HepG2 (cell line): ENCODE measurements around the gene CISH. TPM values are rescaled to one million over a fixed set of nuclear protein-coding genes. Genes with fewer than 3 reads are reported as not detected.

Source experiments
- ATAC-seq: fragments of 200-7000 bp; cut with Tn5 transposase; 3 replicates; pipeline ENCODE4 v1.9.1; 2020; ENCODE audit warnings: mild to moderate bottlenecking, moderate library complexity
- BruUV-seq: library from RNA; stranded (reverse); fragments of 400-500 nt; replicated peaks from 2 replicates; lab custom pipeline; 2021; lab: Mats Ljungman, UMichigan
- CTCF ChIA-PET: fragments of 300-600 bp; formaldehyde crosslinking; extraction: SDS; loops from one replicate; lab custom pipeline; 2021; ENCODE audit warnings: low total read pairs, inconsistent platforms, low intra/inter-chr PET ratio; lab: Yijun Ruan, JAX
- POLR2A ChIA-PET: fragments of 350-600 bp; sonication (Branson Sonifier 250); formaldehyde crosslinking; loops from one replicate; lab custom pipeline; 2020; ENCODE audit warnings: antibody characterized with exemption, inconsistent platforms; lab: Yijun Ruan, JAX
- DNase-seq: peaks from one replicate; pipeline ENCODE4 v3.0.0-alpha.2; 2015; ENCODE audit warnings: low spot score
- FAIRE-seq: peaks from 3 replicates; lab custom pipeline; 2011; peaks lifted over from hg19 to GRCh38; lab: Jason Lieb, UNC
- H2AFZ ChIP-seq: one replicate; pipeline ENCODE4 v1.6.1; 2011; ENCODE audit warnings: low read length, inconsistent platforms
- H3K27ac ChIP-seq: fragments of 300-600 bp; 3 replicates; pipeline ENCODE4 v1.8.0; 2011; ENCODE audit warnings: mixed run types, mild to moderate bottlenecking, mixed read lengths, low read length, inconsistent platforms; ENCODE audit not compliant: insufficient read depth; ENCODE audit errors: extremely low read length
- H3K27me3 ChIP-seq, 2 experiments: fragments of 200-600 bp in 1 of 2; 2 replicates in 1 of 2; 3 replicates in 1 of 2; pipeline versions ENCODE4 v1.6.0 to v1.8.0; 2011; ENCODE audit warnings: low read length in 2 of 2, mild to moderate bottlenecking in 2 of 2, moderate library complexity in 2 of 2, inconsistent platforms in 1 of 2; ENCODE audit not compliant: insufficient read depth in 2 of 2, control insufficient read depth in 1 of 2
- H3K36me3 ChIP-seq, 2 experiments: fragments of 200-600 bp in 1 of 2; replicated peaks in 1 of 2; 2 replicates in 1 of 2; 3 replicates in 1 of 2; pipeline versions ENCODE4 v1.5.1 to v1.8.0; 2011; ENCODE audit warnings: low read length in 2 of 2, inconsistent platforms in 1 of 2; ENCODE audit not compliant: insufficient read depth in 2 of 2, control insufficient read depth in 1 of 2
- H3K4me1 ChIP-seq: 2 replicates; pipeline ENCODE4 v1.5.1; 2012; ENCODE audit warnings: low read length, inconsistent platforms; ENCODE audit not compliant: insufficient read depth
- H3K4me2 ChIP-seq: 2 replicates; pipeline ENCODE4 v1.6.0; 2011; ENCODE audit warnings: low read depth, low read length, inconsistent platforms
- H3K4me3 ChIP-seq, 3 experiments: fragments of 200-600 bp in 1 of 3; sonication (generic), shearing (Covaris generic) in 1 of 3; replicated peaks in 1 of 3; 2 replicates each; pipeline ENCODE4 v1.5.1; 2011 to 2016; ENCODE audit warnings: low read length in 3 of 3, inconsistent platforms in 2 of 3, low read depth in 2 of 3, mild to moderate bottlenecking in 2 of 3, control low read depth in 1 of 3, mixed read lengths in 1 of 3; ENCODE audit not compliant: insufficient read depth in 1 of 3
- H3K79me2 ChIP-seq: one replicate; pipeline ENCODE4 v1.6.1; 2011; ENCODE audit warnings: low read length, inconsistent platforms; ENCODE audit not compliant: insufficient read depth
- H3K9ac ChIP-seq: 2 replicates; pipeline ENCODE4 v1.6.0; 2011; ENCODE audit warnings: mild to moderate bottlenecking, low read depth, low read length, inconsistent platforms; ENCODE audit not compliant: insufficient read depth
- H3K9me3 ChIP-seq: 2 replicates; pipeline ENCODE4 v1.5.1; 2012; ENCODE audit warnings: mild to moderate bottlenecking, low read length
- H4K20me1 ChIP-seq: 2 replicates; pipeline ENCODE4 v1.6.0; 2011; ENCODE audit warnings: inconsistent platforms, mild to moderate bottlenecking, low read length, moderate library complexity; ENCODE audit not compliant: insufficient read depth
- BHLHE40 ChIP-seq: IDR thresholded peaks from 2 replicates; pipeline ENCODE4 v1.6.1; 2011; ENCODE audit warnings: low read length, improper control_type of control experiment
- HNF4G ChIP-seq, 2 experiments: sonication (generic) in 1 of 2; formaldehyde crosslinking in 1 of 2; IDR thresholded peaks; 2 replicates each; pipeline versions ENCODE4 v1.4.0 to v1.6.1; 2011 to 2020; ENCODE audit warnings: borderline replicate concordance in 2 of 2, low read depth in 2 of 2, mild to moderate bottlenecking in 2 of 2, low read length in 1 of 2, missing genetic modification reagents in 1 of 2, moderate library complexity in 1 of 2
- ISL2 ChIP-seq: sonication (generic); formaldehyde crosslinking; IDR thresholded peaks from 2 replicates; pipeline ENCODE4 v1.5.0; 2020; ENCODE audit warnings: missing genetic modification reagents
- MXD1 ChIP-seq: sonication (generic); formaldehyde crosslinking; IDR thresholded peaks from 2 replicates; pipeline ENCODE4 v1.4.0; 2020; ENCODE audit warnings: mild to moderate bottlenecking, missing genetic modification reagents
- RAD21 ChIP-seq: fragments of 450-650 bp; formaldehyde crosslinking; IDR thresholded peaks from 2 replicates; pipeline ENCODE4 v1.5.0; 2020; ENCODE audit warnings: mild to moderate bottlenecking
- RFX1 ChIP-seq: fragments of 450-650 bp; IDR thresholded peaks from 2 replicates; pipeline ENCODE4 v1.6.1; 2017
- SMAD3 ChIP-seq: sonication (generic); formaldehyde crosslinking; IDR thresholded peaks from 2 replicates; pipeline ENCODE4 v1.4.0; 2020; ENCODE audit warnings: missing genetic modification reagents
- TFAP4 ChIP-seq: sonication (generic); IDR thresholded peaks from 2 replicates; pipeline ENCODE4 v1.6.1; 2016; ENCODE audit warnings: low read depth, borderline replicate concordance
- ZFP41 ChIP-seq: sonication (generic); formaldehyde crosslinking; IDR thresholded peaks from 2 replicates; pipeline ENCODE4 v1.4.0; 2020; ENCODE audit warnings: mild to moderate bottlenecking, missing genetic modification reagents, borderline replicate concordance
- ZNF205 ChIP-seq: IDR thresholded peaks from 2 replicates; pipeline ENCODE4 v1.6.1; 2018; ENCODE audit warnings: missing biosample characterization, missing genetic modification reagents
- ZNF343 ChIP-seq: sonication (generic); formaldehyde crosslinking; IDR thresholded peaks from 2 replicates; pipeline ENCODE4 v1.4.0; 2020; ENCODE audit warnings: mild to moderate bottlenecking, missing genetic modification reagents
- ZNF564 ChIP-seq: sonication (generic); formaldehyde crosslinking; IDR thresholded peaks from 2 replicates; pipeline ENCODE4 v1.8.1; 2023; ENCODE audit warnings: mild to moderate bottlenecking, missing genetic modification reagents
- ZNF570 ChIP-seq: sonication (generic); formaldehyde crosslinking; IDR thresholded peaks from 2 replicates; pipeline ENCODE4 v1.4.0; 2020; ENCODE audit warnings: mild to moderate bottlenecking, missing genetic modification reagents, borderline replicate concordance
- ZNF691 ChIP-seq: sonication (generic); formaldehyde crosslinking; IDR thresholded peaks from 2 replicates; pipeline ENCODE4 v1.4.0; 2020; ENCODE audit warnings: missing genetic modification reagents, low read depth, mild to moderate bottlenecking, borderline replicate concordance
- ZNF782 ChIP-seq: sonication (generic); formaldehyde crosslinking; IDR thresholded peaks from 2 replicates; pipeline ENCODE4 v1.4.0; 2020; ENCODE audit warnings: missing genetic modification reagents, mild to moderate bottlenecking, borderline replicate concordance
- ZSCAN22 ChIP-seq: sonication (generic); formaldehyde crosslinking; IDR thresholded peaks from 2 replicates; pipeline ENCODE4 v1.4.0; 2020; ENCODE audit warnings: mild to moderate bottlenecking, missing genetic modification reagents
- WGBS: methylation state at CpG from one replicate; pipeline ENCODE4 v1.1.6; 2017; ENCODE audit warnings: low lambda C conversion rate; 5-methylcytosine and 5-hydroxymethylcytosine counted together
- in situ Hi-C: cut with HindIII; loops from 2 replicates; pipeline ENCODE4 v1.10.0; 2017; ENCODE audit warnings: low pct_unique_long_range_greater_than_20kb; ENCODE audit not compliant: extremely low pct_ligation_motif_present
- intact Hi-C: fragments of 100-400 bp; cut with micrococcal nuclease; formaldehyde crosslinking; loops from one replicate; pipeline ENCODE4 v1.10.0; 2022; ENCODE audit not compliant: unreplicated experiment
- polyA plus RNA-seq, 8 experiments: library from polyadenylated mRNA; depleted of rRNA in 3 of 8; stranded (reverse) in 7 of 8; unstranded in 1 of 8; fragments of >200 nt; fragmentation: Illumina TruSeq in 4 of 8; extraction: Trizol in 4 of 8; gene quantifications; 2 replicates each; pipeline versions ENCODE4 v1.2.1 to v1.2.3, GENCODE V29; 2011 to 2016; ENCODE audit warnings: low read depth in 4 of 8, missing spikeins in 1 of 8, mixed read lengths in 1 of 8; ENCODE audit not compliant: insufficient read depth in 1 of 8
- total RNA-seq, 5 experiments: library from RNA; depleted of rRNA; stranded (reverse); fragments of >200 nt; fragmentation: Illumina TruSeq; extraction: Trizol; gene quantifications; 2 replicates each; pipeline ENCODE4 v1.2.3, GENCODE V29; 2016; ENCODE audit warnings: low read depth in 1 of 5
- TF ChIP-seq, protein P1 (sequence below): IDR thresholded peaks from 2 replicates; pipeline ENCODE4 v1.6.1; 2016; ENCODE audit warnings: mild to moderate bottlenecking, missing biosample characterization, missing genetic modification reagents
- TF ChIP-seq, protein P2 (sequence below): sonication (generic); formaldehyde crosslinking; IDR thresholded peaks from 2 replicates; pipeline ENCODE4 v1.4.0; 2020; ENCODE audit warnings: missing genetic modification reagents

Gene CISH
- total and polyA plus RNA-seq, 2 of the 13 experiments (the other 11 are each of a cell fraction or from before 2014, with no cell fraction given) = 0.91 to 1.5 TPM

- no TSS peak for BruUV-seq
- intact Hi-C loops = loop anchor here (10.0 kb wide), 1 partner anchor 355 kb away; no protein-coding TSS in a partner anchor
- peaks cover 0 to 5% of the 10 kb centered on the region in 2 experiments; a peak in 1 of 5 replicates for H3K36me3 ChIP-seq
- no peak overlapping the region for H3K9ac ChIP-seq
- DNase-seq (no peak), ATAC-seq (no peak), FAIRE-seq (no peak)
- H3K4me2 ChIP-seq = no peak overlapping the region
- TF ChIP-seq ZNF564 (CRISPR knock-in tag) = no peak
- no peak for TF ChIP-seq ISL2
- TF ChIP-seq ZNF691 = no peak
- TF ChIP-seq HNF4G (IDR thresholded peaks at IDR 0.05; ENCODE audit: borderline replicate concordance, low read depth, low read length) = no peak
- no peak for TF ChIP-seq HNF4G (CRISPR knock-in tag; IDR thresholded peaks at IDR 0.05; ENCODE audit: borderline replicate concordance, low read depth)
- no peak for TF ChIP-seq SMAD3
- no peak for TF ChIP-seq TFAP4
- TF ChIP-seq MXD1 (CRISPR knock-in tag) = no peak
- TF ChIP-seq ZNF782 = no peak
- TF ChIP-seq ZSCAN22 (CRISPR knock-in tag) = no peak
- TF ChIP-seq ZNF205 = no peak
- no peak for TF ChIP-seq ZNF570 (CRISPR knock-in tag)
- TF ChIP-seq ZNF343 = no peak
- no peak for TF ChIP-seq BHLHE40
- TF ChIP-seq ZFP41 = no peak
- TF ChIP-seq RFX1 = no peak
- TF ChIP-seq, protein P1, sequence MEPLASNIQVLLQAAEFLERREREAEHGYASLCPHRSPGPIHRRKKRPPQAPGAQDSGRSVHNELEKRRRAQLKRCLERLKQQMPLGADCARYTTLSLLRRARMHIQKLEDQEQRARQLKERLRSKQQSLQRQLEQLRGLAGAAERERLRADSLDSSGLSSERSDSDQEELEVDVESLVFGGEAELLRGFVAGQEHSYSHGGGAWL (CRISPR knock-in tag) = no peak
- TF ChIP-seq RAD21 (CRISPR knock-in tag) = no peak
- TF ChIP-seq, protein P2, sequence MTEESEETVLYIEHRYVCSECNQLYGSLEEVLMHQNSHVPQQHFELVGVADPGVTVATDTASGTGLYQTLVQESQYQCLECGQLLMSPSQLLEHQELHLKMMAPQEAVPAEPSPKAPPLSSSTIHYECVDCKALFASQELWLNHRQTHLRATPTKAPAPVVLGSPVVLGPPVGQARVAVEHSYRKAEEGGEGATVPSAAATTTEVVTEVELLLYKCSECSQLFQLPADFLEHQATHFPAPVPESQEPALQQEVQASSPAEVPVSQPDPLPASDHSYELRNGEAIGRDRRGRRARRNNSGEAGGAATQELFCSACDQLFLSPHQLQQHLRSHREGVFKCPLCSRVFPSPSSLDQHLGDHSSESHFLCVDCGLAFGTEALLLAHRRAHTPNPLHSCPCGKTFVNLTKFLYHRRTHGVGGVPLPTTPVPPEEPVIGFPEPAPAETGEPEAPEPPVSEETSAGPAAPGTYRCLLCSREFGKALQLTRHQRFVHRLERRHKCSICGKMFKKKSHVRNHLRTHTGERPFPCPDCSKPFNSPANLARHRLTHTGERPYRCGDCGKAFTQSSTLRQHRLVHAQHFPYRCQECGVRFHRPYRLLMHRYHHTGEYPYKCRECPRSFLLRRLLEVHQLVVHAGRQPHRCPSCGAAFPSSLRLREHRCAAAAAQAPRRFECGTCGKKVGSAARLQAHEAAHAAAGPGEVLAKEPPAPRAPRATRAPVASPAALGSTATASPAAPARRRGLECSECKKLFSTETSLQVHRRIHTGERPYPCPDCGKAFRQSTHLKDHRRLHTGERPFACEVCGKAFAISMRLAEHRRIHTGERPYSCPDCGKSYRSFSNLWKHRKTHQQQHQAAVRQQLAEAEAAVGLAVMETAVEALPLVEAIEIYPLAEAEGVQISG (CRISPR knock-in tag) = no peak
- WGBS = 100% methylated on average over 2 of the region's 3 CpGs
- H3K27me3 ChIP-seq = 0 out of 5 replicates have a peak, but pooled peaks cover 0 to 10% of the 10 kb centered on the region in 2 experiments
- H3K27ac ChIP-seq = no peak overlapping the region
- H2AFZ ChIP-seq = no peak overlapping the region
- no peaks in the 10 kb centered on the region for H4K20me1 ChIP-seq
- ChIA-PET POLR2A (interaction anchor here (0.6 to 4.5 kb wide), 4 partner anchors 8 to 40 kb away, joined by 3 to 101 read pairs (median 34); partner anchors contain the start of gene HEMK1), CTCF (interaction anchor here (8.0 kb wide), 1 partner anchor 38 kb away, joined by 182 read pairs; the partner anchor contains the start of gene HEMK1)
- H3K79me2 ChIP-seq = no peaks in the 10 kb centered on the region
- no peaks in the 10 kb centered on the region for H3K9me3 ChIP-seq
- peaks cover 50% of the 10 kb centered on the region for H3K4me1 ChIP-seq
- no peak overlapping the region for H3K4me3 ChIP-seq
- in situ Hi-C loops = loop anchor here (5.0 kb wide), 1 partner anchor 37 kb away; no protein-coding TSS in a partner anchor
Observed at GRCh38 chr3:50609763-50610085, 1.9 kb downstream of the CISH start.
